OCI-LY1 (cell line): ENCODE results near the gene ZMAT3.

ENCODE experiments used
- CTCF ChIP-seq: fragments of 200-600 bp; sonication (generic), shearing (Covaris generic); IDR thresholded peaks from 2 replicates; pipeline ENCODE4 v1.5.1; 2017; ENCODE audit warnings: mild to moderate bottlenecking, antibody characterized with exemption, low read length, moderate library complexity, mixed read lengths
- EZH2 ChIP-seq: fragments of 200-600 bp; sonication (generic), shearing (Covaris generic); IDR thresholded peaks from 2 replicates; pipeline ENCODE4 v1.8.0; 2017; ENCODE audit warnings: borderline replicate concordance, mixed run types, mild to moderate bottlenecking, antibody characterized with exemption, low read length, moderate library complexity, mixed read lengths

GRCh38 chr3:179073816-179074215 is 2.2 kb upstream of the ZMAT3 start:
- TF ChIP-seq CTCF (no peak), EZH2 (no peak)
